Lower leg skin (tissue), 4 donors: Measurements from ENCODE around the gene PHTF2. TPM values are rescaled to one million over a fixed set of nuclear protein-coding genes. Genes with fewer than 3 reads are reported as not detected.
"Not testable (repeated sequence)": the region's sequence is repeated elsewhere in the genome, so short reads cannot be mapped to it uniquely, and the experiment has no call there.

Source experiments
- DNase-seq, 2 donors: peaks; one replicate each; pipeline ENCODE4 v3.0.0-alpha.2; 2019; ENCODE audit warnings: low spot score in 2 of 2
- H3K4me3 ChIP-seq: fragments of 200-600 bp; sonication (generic); 2 replicates; pipeline ENCODE4 v1.5.1; 2017; ENCODE audit warnings: mild to moderate bottlenecking, low read depth; ENCODE audit not compliant: poor library complexity, severe bottlenecking
- CTCF ChIP-seq, 3 donors: fragments of 450-650 bp; IDR thresholded peaks; one replicate each; pipeline ENCODE4 v1.5.1; 2016; ENCODE audit warnings: antibody characterized with exemption in 3 of 3, mild to moderate bottlenecking in 3 of 3, moderate library complexity in 2 of 3
- POLR2A ChIP-seq, 2 donors: fragments of 450-650 bp; IDR thresholded peaks; one replicate each; pipeline ENCODE4 v1.6.1; 2016 to 2017; ENCODE audit warnings: antibody characterized with exemption in 2 of 2, mild to moderate bottlenecking in 1 of 2, moderate library complexity in 1 of 2
- WGBS, 2 donors: methylation state at CpG; one replicate each; pipeline ENCODE4 v1.1.5; 2018; 5-methylcytosine and 5-hydroxymethylcytosine counted together
- intact Hi-C: fragments of 100-400 bp; cut with DNase I; formaldehyde crosslinking; loops from one replicate; pipeline ENCODE4 v1.15.0; 2023; ENCODE audit warnings: low total_unique reads
- total RNA-seq, 4 donors: library from RNA; depleted of rRNA; stranded (reverse); fragments of >200 nt; gene quantifications; one replicate each; pipeline ENCODE4 v1.1.0, GENCODE V29; 2016

Gene PHTF2
- total RNA-seq, 4 donors from 2014 or later: 6.9 to 11.9 (median 9.8) TPM

DNA sequence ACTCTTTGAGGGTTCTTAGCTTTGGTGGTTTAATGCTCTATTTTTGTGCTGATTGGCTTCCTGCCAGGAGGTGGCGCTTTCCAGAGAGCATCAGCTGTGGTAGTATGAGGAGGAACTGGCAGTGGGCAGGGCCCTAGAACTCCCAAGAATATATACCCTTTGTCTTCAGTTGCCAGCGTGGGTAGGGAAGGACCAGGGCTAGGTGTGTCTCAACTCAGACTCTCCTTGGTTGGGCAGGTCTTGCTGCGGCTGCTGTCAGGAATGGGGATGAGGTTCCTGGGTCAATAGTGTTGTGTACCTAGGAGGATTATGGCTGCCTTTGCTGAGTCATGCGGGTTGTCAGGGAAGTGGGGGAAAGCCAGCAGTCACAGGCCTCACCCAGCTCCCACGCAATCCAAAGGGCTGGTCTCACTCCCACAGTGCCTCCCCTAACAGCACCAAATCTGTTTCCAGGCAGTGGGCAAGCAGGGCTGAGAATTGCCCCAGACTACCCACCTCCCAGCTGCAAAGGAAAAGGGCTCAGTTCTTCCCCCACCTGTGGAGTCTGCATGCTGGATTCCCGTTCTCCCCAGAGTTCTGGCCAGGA, 191.5 kb downstream of the PHTF2 start:
- 82 to 88% methylated on average over 6 of the region's 6 CpGs for WGBS, 2 donors
- DNase-seq: no peak
- H3K4me3 ChIP-seq: no peak overlapping the region
- intact Hi-C loops: no loop called here
- TF ChIP-seq CTCF (IDR thresholded peaks at IDR 0.05) (no peak), POLR2A (IDR thresholded peaks at IDR 0.05) (no peak)

GRCh38 chr7:77991656-77992055, 193.1 kb downstream of the PHTF2 start:
- 82 to 83% methylated on average over 4 of the region's 4 CpGs for WGBS, 2 donors
- intact Hi-C loops: no loop called here
- no peak for TF ChIP-seq POLR2A (IDR thresholded peaks at IDR 0.05)
- no peak for TF ChIP-seq CTCF (IDR thresholded peaks at IDR 0.05)
- no peak overlapping the region for H3K4me3 ChIP-seq
- DNase-seq: no peak

DNA sequence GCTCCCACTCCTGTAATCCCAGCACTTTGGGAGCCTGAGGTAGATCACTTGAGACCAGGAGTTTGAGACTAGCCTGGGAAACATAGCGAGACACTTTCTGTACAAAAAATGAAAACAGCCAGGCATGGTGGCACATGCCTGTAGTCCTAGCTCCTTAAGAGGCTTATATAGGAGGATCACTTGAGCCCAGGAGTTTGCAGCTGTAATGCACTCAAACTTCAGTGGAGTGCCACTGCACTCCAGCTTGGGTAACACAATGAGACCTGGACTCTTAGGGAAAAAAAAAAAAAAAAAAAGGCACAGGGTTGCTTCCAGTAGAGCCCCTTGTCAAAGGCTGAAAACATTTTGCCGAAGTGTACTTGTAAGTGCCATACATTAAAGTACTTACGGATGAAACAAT, 195.3 kb downstream of the PHTF2 start:
- TF ChIP-seq CTCF (IDR thresholded peaks at IDR 0.05) (no peak), POLR2A (IDR thresholded peaks at IDR 0.05) (no peak)
- intact Hi-C loops: no loop called here
- DNase-seq: no peak
- H3K4me3 ChIP-seq: no peak overlapping the region
- WGBS, 2 donors: 91 to 96% methylated on average over 3 of the region's 3 CpGs

GRCh38 chr7:77995717-77996116, 197.1 kb downstream of the PHTF2 start:
- TF ChIP-seq CTCF (IDR thresholded peaks at IDR 0.05) (no peak), POLR2A (IDR thresholded peaks at IDR 0.05) (no peak)
- WGBS, 2 donors: 72 to 73% methylated on average over 6 of the region's 6 CpGs
- intact Hi-C loops: no loop called here

GRCh38 chr7:77999168-77999567, 200.6 kb downstream of the PHTF2 start:
- intact Hi-C loops, DNase-seq, H3K4me3 ChIP-seq: not testable (repeated sequence)
- 54 to 82% methylated on average over 3 of the region's 3 CpGs for WGBS, 2 donors

More at GRCh38 chr7:77995717-77996116, 197.1 kb downstream of the PHTF2 start:
- no peak for DNase-seq
- no peak overlapping the region for H3K4me3 ChIP-seq

- TF ChIP-seq POLR2A (IDR thresholded peaks at IDR 0.05): no peak
- no peak for TF ChIP-seq CTCF (IDR thresholded peaks at IDR 0.05)
- no peak overlapping the region for H3K4me3 ChIP-seq
- intact Hi-C loops: no loop called here
- 57 to 61% methylated on average over 3 of the region's 3 CpGs for WGBS, 2 donors
- no peak for DNase-seq
Observed at GRCh38 chr7:78002021-78002420, 203.4 kb downstream of the PHTF2 start.
